Measurements from ENCODE around the gene NEUROD2. TPM values are rescaled to one million over a fixed set of nuclear protein-coding genes. Genes with fewer than 3 reads are reported as not detected.

NEUROD2 gene
- total and polyA plus RNA-seq, 5 donors from 2014 or later, result not detected

DNA sequence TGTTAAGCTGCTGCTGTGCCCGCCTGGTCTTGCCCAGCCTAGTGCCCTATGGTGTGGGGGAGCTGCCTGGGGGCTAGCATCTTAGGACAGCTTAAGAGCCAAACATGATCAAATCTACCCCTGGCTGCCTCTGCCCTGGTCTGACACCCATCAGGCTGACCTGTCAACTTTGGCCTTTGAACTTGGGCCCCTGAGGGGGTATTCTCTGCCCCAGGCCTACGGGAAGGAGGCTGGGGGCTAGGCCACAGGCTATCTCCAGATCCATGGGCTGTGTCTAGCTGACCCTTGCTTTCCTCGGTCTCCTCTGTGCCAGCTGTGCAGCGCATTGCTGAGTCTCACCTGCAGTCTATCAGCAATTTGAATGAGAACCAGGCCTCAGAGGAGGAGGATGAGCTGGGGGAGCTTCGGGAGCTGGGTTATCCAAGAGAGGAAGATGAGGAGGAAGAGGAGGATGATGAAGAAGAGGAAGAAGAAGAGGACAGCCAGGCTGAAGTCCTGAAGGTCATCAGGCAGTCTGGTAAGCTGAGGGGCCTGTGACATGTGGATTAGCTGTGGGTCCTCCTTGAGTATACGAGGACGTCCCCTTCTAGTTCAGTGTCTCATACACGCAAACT is 26.0 kb upstream of the NEUROD2 start:
- Mint-ChIP-seq H3K4me3 (no peak overlapping the region), H3K27me3 (peaks cover 30% of the 10 kb centered on the region), H3K27ac (no peak overlapping the region), H3K4me1 (peaks cover 10 to 36% (median 19%) of the 10 kb centered on the region in 4 donors), H3K36me3 (no peaks in the 10 kb centered on the region), H3K9me3 (peaks cover 0 to 1% (median 0%) of the 10 kb centered on the region in 7 donors)
- H3K36me3 ChIP-seq (ENCODE audit: control insufficient read depth, insufficient read depth, low read length), result no peaks in the 10 kb centered on the region
- H3K4me3 ChIP-seq (ENCODE audit: low read depth, low read length), result no peak overlapping the region
- DNase-seq (no peak), ATAC-seq (ENCODE audit: low read depth in 2 of 2) (no peak)
- H3K27me3 ChIP-seq (ENCODE audit: control insufficient read depth, insufficient read depth, low read length), result peaks cover 1% of the 10 kb centered on the region
- no peaks in the 10 kb centered on the region for H3K9me3 ChIP-seq (ENCODE audit: control insufficient read depth in 2 of 2, low read length in 2 of 2)
- peaks cover 37% of the 10 kb centered on the region for H3K4me1 ChIP-seq (ENCODE audit: control insufficient read depth, insufficient read depth, low read length, poor library complexity, severe bottlenecking)
- no peak overlapping the region for H3K27ac ChIP-seq (ENCODE audit: insufficient read depth, low read length, poor library complexity, severe bottlenecking)

DNA sequence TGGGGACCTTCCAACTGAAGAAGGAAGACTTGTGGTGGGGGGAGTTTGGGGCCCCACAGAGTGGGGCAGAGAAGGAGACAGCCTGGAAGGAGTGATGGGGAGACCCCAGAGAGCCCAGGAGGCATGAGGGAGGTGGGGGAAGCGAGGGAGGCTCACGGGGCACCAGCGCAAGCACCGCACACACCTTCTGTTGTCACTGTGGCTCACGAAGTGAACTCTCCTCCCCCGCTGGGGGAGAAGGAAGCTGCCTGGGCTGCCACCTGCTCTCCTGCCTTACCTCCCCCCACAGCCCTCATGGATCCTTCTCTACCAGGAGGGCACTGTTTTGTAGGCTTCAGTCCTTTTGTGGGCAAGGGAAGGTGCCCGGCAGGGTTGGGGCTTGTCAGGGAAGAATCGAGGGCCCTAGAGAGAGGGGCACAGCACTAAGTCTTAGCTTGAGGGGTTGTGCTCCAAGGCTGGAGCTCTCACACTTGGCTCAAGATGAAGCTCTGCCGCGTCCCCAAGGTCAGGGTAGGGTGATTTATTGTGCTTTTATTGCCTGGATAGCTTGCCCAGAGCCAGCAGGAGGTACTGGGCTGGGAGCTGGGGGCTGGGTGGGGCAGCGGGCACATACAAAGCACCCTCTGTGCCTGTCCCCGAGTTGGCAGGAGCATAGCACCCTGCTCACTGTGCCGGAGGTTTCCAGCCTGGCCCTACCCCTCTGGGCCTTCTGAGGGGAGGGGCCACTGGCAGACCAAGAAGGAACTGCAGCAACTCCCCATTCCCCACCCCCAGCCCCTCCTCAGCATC is 24.6 kb upstream of the NEUROD2 start:
- Mint-ChIP-seq H3K27me3 (peaks cover 38% of the 10 kb centered on the region), H3K9me3 (peaks cover 0 to 1% (median 0%) of the 10 kb centered on the region in 7 donors), H3K4me3 (no peak overlapping the region), H3K4me1 (peaks cover 0 to 23% (median 9%) of the 10 kb centered on the region in 4 donors), H3K36me3 (no peaks in the 10 kb centered on the region), H3K27ac (no peak overlapping the region)
- Histone ChIP-seq H3K9me3 (ENCODE audit: control insufficient read depth in 2 of 2, low read length in 2 of 2) (no peaks in the 10 kb centered on the region), H3K4me1 (ENCODE audit: control insufficient read depth, insufficient read depth, low read length, poor library complexity, severe bottlenecking) (peaks cover 24% of the 10 kb centered on the region), H3K36me3 (ENCODE audit: control insufficient read depth, insufficient read depth, low read length) (no peaks in the 10 kb centered on the region), H3K27me3 (ENCODE audit: control insufficient read depth, insufficient read depth, low read length) (peaks cover 6% of the 10 kb centered on the region), H3K4me3 (ENCODE audit: low read depth, low read length) (no peak overlapping the region), H3K27ac (ENCODE audit: insufficient read depth, low read length, poor library complexity, severe bottlenecking) (no peak overlapping the region)
- no peak for DNase-seq
- no peak for ATAC-seq (ENCODE audit: low read depth in 2 of 2)

GRCh38 chr17:39631403-39631802 is 23.7 kb upstream of the NEUROD2 start:
- H3K4me1 Mint-ChIP-seq, result peaks cover under 1 to 20% (median 9%) of the 10 kb centered on the region in 4 donors

GRCh38 chr17:39629898-39630297 is 22.2 kb upstream of the NEUROD2 start:
- H3K9me3 Mint-ChIP-seq, result peaks cover 0 to 1% (median 0%) of the 10 kb centered on the region in 7 donors
- H3K4me1 Mint-ChIP-seq, result peaks cover 5 to 23% (median 12%) of the 10 kb centered on the region in 4 donors
- peaks cover 56% of the 10 kb centered on the region for H3K27me3 Mint-ChIP-seq
- no peak overlapping the region for H3K4me3 Mint-ChIP-seq
- no peak overlapping the region for H3K27ac ChIP-seq (ENCODE audit: insufficient read depth, low read length, poor library complexity, severe bottlenecking)
- no peak for ATAC-seq (ENCODE audit: low read depth in 2 of 2)
- no peak overlapping the region for H3K4me3 ChIP-seq (ENCODE audit: low read depth, low read length)
- H3K9me3 ChIP-seq (ENCODE audit: control insufficient read depth in 2 of 2, low read length in 2 of 2), result no peaks in the 10 kb centered on the region
- H3K36me3 Mint-ChIP-seq, result no peaks in the 10 kb centered on the region
- peaks cover 22% of the 10 kb centered on the region for H3K4me1 ChIP-seq (ENCODE audit: control insufficient read depth, insufficient read depth, low read length, poor library complexity, severe bottlenecking)
- H3K27me3 ChIP-seq (ENCODE audit: control insufficient read depth, insufficient read depth, low read length), result peaks cover 11% of the 10 kb centered on the region
- no peak for DNase-seq
- no peaks in the 10 kb centered on the region for H3K36me3 ChIP-seq (ENCODE audit: control insufficient read depth, insufficient read depth, low read length)
- no peak overlapping the region for H3K27ac Mint-ChIP-seq

More at GRCh38 chr17:39631403-39631802, 23.7 kb upstream of the NEUROD2 start:
- no peak for DNase-seq
- H3K4me3 ChIP-seq (ENCODE audit: low read depth, low read length), result no peak overlapping the region
- H3K9me3 Mint-ChIP-seq, result peaks cover 0 to 1% (median 0%) of the 10 kb centered on the region in 7 donors
- H3K4me1 ChIP-seq (ENCODE audit: control insufficient read depth, insufficient read depth, low read length, poor library complexity, severe bottlenecking), result peaks cover 27% of the 10 kb centered on the region
- H3K27ac Mint-ChIP-seq, result no peak overlapping the region
- ATAC-seq (ENCODE audit: low read depth in 2 of 2), result no peak
- H3K9me3 ChIP-seq (ENCODE audit: control insufficient read depth in 2 of 2, low read length in 2 of 2), result no peaks in the 10 kb centered on the region
- H3K36me3 Mint-ChIP-seq, result no peaks in the 10 kb centered on the region
- H3K36me3 ChIP-seq (ENCODE audit: control insufficient read depth, insufficient read depth, low read length), result no peaks in the 10 kb centered on the region
- peaks cover 43% of the 10 kb centered on the region for H3K27me3 Mint-ChIP-seq
- H3K27ac ChIP-seq (ENCODE audit: insufficient read depth, low read length, poor library complexity, severe bottlenecking), result no peak overlapping the region
- peaks cover 6% of the 10 kb centered on the region for H3K27me3 ChIP-seq (ENCODE audit: control insufficient read depth, insufficient read depth, low read length)
- H3K4me3 Mint-ChIP-seq, result no peak overlapping the region

GRCh38 chr17:39629494-39629880 is 21.8 kb upstream of the NEUROD2 start:
- ATAC-seq (ENCODE audit: low read depth in 2 of 2) (no peak), DNase-seq (no peak)
- Mint-ChIP-seq H3K9me3 (peaks cover 0 to 1% (median 0%) of the 10 kb centered on the region in 7 donors), H3K36me3 (no peaks in the 10 kb centered on the region), H3K4me1 (peaks cover 3 to 26% (median 11%) of the 10 kb centered on the region in 4 donors), H3K27ac (no peak overlapping the region), H3K4me3 (no peak overlapping the region), H3K27me3 (peaks cover 60% of the 10 kb centered on the region)
- Histone ChIP-seq H3K27me3 (ENCODE audit: control insufficient read depth, insufficient read depth, low read length) (peaks cover 11% of the 10 kb centered on the region), H3K4me3 (ENCODE audit: low read depth, low read length) (no peak overlapping the region), H3K36me3 (ENCODE audit: control insufficient read depth, insufficient read depth, low read length) (no peaks in the 10 kb centered on the region), H3K27ac (ENCODE audit: insufficient read depth, low read length, poor library complexity, severe bottlenecking) (no peak overlapping the region), H3K4me1 (ENCODE audit: control insufficient read depth, insufficient read depth, low read length, poor library complexity, severe bottlenecking) (peaks cover 18% of the 10 kb centered on the region), H3K9me3 (ENCODE audit: control insufficient read depth in 2 of 2, low read length in 2 of 2) (no peaks in the 10 kb centered on the region)

- H3K36me3 ChIP-seq (ENCODE audit: control insufficient read depth, insufficient read depth, low read length), result no peaks in the 10 kb centered on the region
- ATAC-seq (ENCODE audit: low read depth in 2 of 2) (no peak), DNase-seq (no peak)
- Mint-ChIP-seq H3K27me3 (peaks cover 59% of the 10 kb centered on the region), H3K9me3 (peaks cover 0 to 1% (median 0%) of the 10 kb centered on the region in 7 donors), H3K27ac (no peak overlapping the region), H3K4me1 (peaks cover 0 to 23% (median 9%) of the 10 kb centered on the region in 4 donors), H3K36me3 (no peaks in the 10 kb centered on the region), H3K4me3 (peak overlapping the region in 1 of 4 donors; percentile 32)
- no peak overlapping the region for H3K27ac ChIP-seq (ENCODE audit: insufficient read depth, low read length, poor library complexity, severe bottlenecking)
- no peaks in the 10 kb centered on the region for H3K9me3 ChIP-seq (ENCODE audit: control insufficient read depth in 2 of 2, low read length in 2 of 2)
- peaks cover 11% of the 10 kb centered on the region for H3K27me3 ChIP-seq (ENCODE audit: control insufficient read depth, insufficient read depth, low read length)
- peaks cover 13% of the 10 kb centered on the region for H3K4me1 ChIP-seq (ENCODE audit: control insufficient read depth, insufficient read depth, low read length, poor library complexity, severe bottlenecking)
- no peak overlapping the region for H3K4me3 ChIP-seq (ENCODE audit: low read depth, low read length)
Observed at GRCh38 chr17:39628655-39629493, 21.2 kb upstream of the NEUROD2 start.

DNA sequence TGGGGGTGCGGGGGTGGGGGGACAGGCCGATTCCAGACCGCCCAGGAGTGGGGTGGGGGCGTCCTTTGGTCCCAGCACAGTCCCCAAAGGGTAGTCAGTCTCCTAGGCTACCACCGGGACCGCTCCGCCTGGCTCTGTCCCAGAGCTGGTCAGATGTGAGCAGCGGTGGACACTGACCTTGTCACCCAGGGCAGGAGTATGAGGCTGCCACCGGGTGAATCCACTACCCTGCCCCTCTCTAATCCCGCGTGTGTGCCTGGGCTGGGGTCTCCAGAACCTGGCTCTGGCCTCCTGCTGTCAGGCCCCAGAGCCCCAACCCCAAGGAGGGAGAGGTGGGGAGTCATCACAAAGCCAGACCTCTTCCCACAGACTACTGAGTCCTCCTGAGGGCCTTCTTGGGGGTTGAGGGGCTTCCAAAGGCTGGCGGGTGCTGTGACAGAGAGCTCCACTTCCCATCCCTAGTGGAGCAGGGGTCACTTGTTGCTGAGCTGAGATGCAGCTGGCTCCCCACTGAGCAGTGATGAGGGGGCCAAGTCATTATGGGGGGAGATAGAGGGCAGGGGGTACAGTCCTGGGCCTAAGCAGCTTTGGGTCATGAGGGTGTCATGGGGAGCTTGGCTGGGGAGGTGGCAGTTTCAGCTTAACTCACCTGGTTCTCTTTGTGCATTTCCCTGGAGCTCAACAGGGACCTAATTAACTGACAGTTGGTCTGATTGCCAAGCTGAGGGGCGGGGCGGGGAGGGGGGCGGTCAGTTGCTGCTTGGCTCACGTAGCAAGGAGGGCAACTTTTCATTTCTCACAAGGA is 20.2 kb upstream of the NEUROD2 start:
- ATAC-seq (ENCODE audit: low read depth in 2 of 2), result no peak
- Histone ChIP-seq H3K27ac (ENCODE audit: insufficient read depth, low read length, poor library complexity, severe bottlenecking) (no peak overlapping the region), H3K9me3 (ENCODE audit: control insufficient read depth in 2 of 2, low read length in 2 of 2) (no peaks in the 10 kb centered on the region), H3K36me3 (ENCODE audit: control insufficient read depth, insufficient read depth, low read length) (no peaks in the 10 kb centered on the region), H3K4me1 (ENCODE audit: control insufficient read depth, insufficient read depth, low read length, poor library complexity, severe bottlenecking) (peaks cover 21% of the 10 kb centered on the region), H3K27me3 (ENCODE audit: control insufficient read depth, insufficient read depth, low read length) (peaks cover 11% of the 10 kb centered on the region), H3K4me3 (ENCODE audit: low read depth, low read length) (no peak overlapping the region)
- H3K4me1 Mint-ChIP-seq, result peaks cover under 1 to 28% (median 14%) of the 10 kb centered on the region in 4 donors
- no peak overlapping the region for H3K27ac Mint-ChIP-seq
- no peak for DNase-seq
- H3K4me3 Mint-ChIP-seq, result peak overlapping the region in 1 of 4 donors; percentile 23
- H3K9me3 Mint-ChIP-seq, result peaks cover 0 to 1% (median 0%) of the 10 kb centered on the region in 7 donors
- H3K36me3 Mint-ChIP-seq, result no peaks in the 10 kb centered on the region
- peaks cover 56% of the 10 kb centered on the region for H3K27me3 Mint-ChIP-seq

All from CD4-positive, CD25-positive, alpha-beta regulatory T cell (primary cell).